ENCODE data around the gene YKT6.

- TF ChIP-seq POLR2AphosphoS5 (IDR thresholded peaks at IDR 0.05; ENCODE audit: insufficient read depth, low read depth, low read length) (no peak), CTCF (IDR thresholded peaks at IDR 0.05; ENCODE audit: extremely low read depth in 1 of 2, insufficient read depth in 1 of 2, low read depth in 1 of 2, low read length in 2 of 2) (peak; percentile 51 to 77), EZH2 (IDR thresholded peaks at IDR 0.05; ENCODE audit: borderline replicate concordance, low read depth, low read length, severe bottlenecking) (no peak)
These were observed 43.5 kb downstream of the YKT6 start for GRCh38 chr7:44244282-44244681.

All from endothelial cell of umbilical vein (primary cell).